GM12801 (cell line): ENCODE data around the gene ROR2.

Experiments used
- TF ChIP-seq, protein P1 (sequence below): IDR thresholded peaks from one replicate; pipeline ENCODE4 v1.5.1; 2011; ENCODE audit warnings: control low read depth; ENCODE audit not compliant: insufficient read length; ENCODE audit errors: extremely low read depth

Gene ROR2

DNA sequence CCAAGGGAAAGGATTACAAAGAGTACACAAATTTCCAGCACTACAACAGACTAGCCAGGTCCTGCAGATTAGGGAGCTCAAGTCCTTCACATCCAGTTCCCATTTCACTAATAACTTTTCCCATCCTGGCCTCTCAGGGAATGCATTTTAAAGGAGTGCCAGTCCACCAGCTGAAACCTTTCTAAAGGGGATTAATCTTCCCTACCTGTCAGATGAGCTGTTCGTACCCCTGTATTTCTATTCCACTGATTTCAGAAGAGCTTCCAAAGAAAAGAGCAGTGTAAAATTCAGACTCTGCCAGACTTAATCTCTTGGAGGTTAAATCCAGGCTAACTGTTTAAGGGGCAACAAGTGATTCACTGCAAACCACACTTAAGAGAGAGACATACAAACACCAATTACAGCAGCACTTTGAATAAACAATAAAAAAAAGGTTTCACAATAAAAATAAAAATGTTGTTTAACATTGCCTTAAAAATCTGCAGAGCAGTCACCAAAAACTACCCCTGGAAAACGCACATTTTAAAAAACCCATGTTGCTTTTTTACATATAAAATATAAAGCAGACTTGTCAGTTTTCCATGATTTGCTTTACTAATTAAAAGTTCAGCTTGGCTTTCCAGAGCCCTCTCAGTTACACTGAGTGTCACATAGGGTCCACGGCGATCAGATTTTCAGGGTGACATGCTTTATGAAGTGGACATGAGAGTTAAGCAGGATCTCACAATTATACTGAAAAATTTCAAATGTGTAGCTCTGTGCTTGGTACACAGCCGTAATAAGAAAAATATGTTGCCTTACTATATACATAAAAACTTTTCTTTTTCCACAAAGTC, 3.2 kb downstream of the ROR2 start:
- TF ChIP-seq, protein P1, sequence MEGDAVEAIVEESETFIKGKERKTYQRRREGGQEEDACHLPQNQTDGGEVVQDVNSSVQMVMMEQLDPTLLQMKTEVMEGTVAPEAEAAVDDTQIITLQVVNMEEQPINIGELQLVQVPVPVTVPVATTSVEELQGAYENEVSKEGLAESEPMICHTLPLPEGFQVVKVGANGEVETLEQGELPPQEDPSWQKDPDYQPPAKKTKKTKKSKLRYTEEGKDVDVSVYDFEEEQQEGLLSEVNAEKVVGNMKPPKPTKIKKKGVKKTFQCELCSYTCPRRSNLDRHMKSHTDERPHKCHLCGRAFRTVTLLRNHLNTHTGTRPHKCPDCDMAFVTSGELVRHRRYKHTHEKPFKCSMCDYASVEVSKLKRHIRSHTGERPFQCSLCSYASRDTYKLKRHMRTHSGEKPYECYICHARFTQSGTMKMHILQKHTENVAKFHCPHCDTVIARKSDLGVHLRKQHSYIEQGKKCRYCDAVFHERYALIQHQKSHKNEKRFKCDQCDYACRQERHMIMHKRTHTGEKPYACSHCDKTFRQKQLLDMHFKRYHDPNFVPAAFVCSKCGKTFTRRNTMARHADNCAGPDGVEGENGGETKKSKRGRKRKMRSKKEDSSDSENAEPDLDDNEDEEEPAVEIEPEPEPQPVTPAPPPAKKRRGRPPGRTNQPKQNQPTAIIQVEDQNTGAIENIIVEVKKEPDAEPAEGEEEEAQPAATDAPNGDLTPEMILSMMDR = no peak

DNA sequence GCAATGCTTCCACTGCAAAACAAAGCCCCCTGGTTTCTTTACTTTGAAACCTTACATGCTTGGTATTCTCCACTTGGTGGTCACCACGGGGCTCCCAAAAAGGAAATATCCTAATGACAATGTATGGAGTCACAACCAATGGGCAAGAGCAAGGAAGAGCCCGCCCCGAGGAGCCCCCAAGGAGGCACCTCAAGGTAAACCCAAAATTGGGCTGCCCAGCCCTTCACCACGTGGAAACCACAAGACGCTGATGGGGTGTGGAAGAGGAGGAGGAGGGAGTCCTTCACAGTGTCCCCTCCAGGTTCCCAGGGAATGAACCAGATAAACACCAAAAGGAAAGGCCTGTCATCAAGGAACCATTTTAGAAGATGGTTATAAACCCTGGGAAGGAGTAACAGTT, 3.8 kb downstream of the ROR2 start:
- TF ChIP-seq, protein P1 = no peak

DNA sequence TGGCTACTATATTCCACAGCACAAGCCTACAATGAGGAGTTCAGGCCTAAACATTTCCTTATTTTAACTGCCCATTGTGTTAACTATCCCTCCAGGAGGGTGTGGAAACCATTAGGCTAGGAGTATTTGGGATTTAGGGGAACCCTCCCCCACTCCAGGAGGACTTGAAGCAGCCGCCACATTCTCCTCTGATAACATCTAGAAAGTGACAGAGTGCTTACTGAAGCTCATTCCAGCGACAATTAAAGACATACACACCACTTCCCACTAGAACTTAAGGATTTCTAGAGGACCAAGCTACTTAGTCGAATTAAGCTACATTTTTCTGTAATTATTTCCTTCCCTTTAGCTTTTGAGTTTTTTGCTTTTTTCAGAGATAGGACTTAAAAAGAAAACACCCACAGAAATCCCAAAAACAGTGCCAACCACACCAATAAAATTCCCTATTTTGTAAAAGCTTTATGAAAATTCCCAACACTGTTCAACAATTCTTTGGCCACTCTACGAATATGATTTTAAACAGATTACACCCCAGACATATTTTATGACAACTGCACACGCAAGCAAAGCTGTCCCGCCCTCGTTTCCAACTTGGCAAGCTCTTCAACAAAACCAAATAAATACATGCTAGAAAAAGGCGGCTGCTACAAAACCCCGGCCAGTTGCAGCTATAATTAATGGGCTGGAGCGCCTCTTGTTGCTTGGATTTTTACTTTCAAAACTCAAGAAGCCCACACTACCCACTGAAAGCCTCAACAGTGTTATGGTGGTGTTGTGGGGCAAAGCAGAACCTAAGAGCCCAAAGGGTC, 4.5 kb downstream of the ROR2 start:
- TF ChIP-seq, protein P1 = no peak

DNA sequence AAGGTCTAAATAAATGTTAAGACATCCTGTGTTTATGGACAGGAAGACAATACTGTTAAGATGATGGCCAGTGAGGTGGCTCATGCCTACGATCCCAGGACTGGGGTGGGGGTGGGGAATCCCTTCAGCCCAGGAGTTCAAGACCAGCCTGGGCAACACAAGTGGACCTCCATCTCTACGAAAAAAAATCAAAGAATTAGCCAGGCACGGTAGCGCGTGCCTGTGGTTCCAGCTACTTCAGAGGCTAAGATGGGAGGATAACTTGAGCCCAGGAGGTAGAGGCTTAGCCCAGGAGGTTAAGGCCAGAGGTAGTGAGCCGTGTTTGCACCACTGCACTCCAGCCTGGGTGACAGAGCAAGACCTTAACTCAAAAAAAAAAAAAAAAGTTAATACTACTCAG, 5.3 kb downstream of the ROR2 start:
- TF ChIP-seq, protein P1 = no peak

DNA sequence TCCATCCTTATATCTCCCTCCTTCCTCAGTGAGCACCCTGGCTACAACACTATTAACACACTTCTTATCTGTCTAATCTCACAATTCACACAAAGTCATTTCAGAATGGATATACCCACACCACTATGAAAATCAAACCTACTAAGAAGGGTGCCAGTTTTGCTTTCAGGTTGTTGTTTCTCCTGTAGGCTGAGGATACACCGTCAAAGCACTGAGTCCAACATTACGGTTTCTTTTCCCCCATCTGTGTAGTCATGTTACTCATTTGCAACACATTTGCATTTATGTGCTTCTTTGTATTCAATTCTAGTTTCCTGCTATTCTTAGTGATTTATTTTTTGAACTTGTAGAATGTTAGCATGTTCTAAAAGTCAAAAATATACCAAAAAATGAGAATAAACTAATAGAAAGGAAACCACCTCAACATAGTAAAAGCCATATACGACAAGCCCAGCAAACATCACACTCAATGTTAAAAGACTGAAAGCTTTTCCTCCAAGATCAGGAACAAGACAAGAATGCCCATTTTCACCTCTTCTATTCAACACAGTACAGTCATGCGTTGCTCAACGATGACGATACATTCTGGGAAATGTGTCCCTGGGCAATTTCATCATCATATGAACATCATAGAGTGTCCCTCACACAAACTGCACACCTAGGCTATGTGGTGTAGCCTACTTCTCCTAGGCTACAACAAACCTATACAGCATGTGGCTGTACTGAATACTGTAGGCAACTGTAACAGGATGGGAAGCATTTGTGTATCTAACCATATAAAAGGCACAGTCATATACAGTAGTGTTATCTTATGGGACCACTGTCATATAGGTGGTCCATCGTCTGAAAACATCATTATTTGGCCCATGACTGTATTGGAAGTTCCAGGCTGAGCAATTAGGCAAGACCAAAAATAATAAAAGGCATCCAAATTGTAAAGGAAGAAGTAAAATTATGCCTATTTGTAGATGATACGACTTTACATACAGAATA, 6.3 kb downstream of the ROR2 start:
- TF ChIP-seq, protein P1 = no peak

DNA sequence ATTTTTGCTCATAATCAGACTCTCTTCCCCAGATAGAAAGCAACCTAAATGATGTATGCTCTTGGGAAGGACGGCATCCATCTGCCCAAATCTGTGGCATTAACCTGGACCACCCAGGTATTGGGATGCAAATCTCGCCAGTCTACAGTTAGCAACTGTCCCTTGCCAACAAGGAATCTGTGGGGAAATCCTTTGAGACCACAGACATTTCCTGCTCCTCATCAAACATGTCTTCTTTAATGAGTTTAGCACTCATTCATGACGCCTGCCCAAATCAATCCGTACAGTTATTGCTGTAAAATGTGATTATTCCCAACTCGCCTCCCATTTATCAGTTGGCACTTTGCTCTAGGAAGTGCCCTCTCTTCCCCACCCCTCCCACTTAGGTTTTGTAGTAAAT, 7.8 kb downstream of the ROR2 start:
- TF ChIP-seq, protein P1 = no peak
